ENCODE results near the gene HRAS.

The HRAS gene

DNA sequence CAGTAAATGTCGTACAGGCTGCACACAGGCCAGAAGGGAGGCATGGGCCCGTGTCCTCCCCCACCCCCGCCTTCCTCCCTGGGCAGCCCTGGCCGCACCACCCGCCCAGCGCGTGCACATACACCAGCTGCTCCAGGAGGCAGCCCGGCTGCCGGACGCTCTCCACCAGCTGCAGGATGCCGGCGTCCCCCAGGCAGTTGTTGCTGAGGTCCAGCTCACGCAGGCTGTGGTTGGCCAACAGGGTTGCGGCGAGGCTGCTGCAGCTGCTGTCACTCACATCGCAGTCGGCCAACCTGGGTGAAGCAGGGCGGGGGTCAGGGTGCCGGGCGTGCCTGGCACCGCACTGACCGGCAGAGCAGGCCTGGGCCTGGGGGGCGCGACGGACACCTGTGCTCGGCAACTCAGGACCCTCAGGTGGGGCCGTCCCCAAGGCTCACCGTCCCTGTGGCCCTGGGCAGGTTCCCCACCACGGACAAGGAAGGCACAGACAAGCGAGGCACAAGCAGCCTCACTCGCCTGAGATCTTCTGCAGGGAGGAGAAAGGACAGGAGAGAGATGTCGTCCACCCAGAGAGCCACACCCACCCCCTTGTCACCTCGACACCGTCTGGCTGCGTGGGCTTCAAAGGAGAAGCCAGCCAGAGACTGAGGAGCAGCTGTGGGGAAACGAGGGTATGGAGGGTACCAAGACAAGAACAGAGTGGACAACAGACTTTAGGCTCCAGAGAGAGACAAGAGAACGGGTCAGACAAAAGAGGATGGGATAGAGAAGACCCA, 40.4 kb downstream of the HRAS start:
- H3K4me3 ChIP-seq (replicated peaks; ENCODE audit: low read depth, low read length) = no peak overlapping the region
- TF ChIP-seq, protein P1, sequence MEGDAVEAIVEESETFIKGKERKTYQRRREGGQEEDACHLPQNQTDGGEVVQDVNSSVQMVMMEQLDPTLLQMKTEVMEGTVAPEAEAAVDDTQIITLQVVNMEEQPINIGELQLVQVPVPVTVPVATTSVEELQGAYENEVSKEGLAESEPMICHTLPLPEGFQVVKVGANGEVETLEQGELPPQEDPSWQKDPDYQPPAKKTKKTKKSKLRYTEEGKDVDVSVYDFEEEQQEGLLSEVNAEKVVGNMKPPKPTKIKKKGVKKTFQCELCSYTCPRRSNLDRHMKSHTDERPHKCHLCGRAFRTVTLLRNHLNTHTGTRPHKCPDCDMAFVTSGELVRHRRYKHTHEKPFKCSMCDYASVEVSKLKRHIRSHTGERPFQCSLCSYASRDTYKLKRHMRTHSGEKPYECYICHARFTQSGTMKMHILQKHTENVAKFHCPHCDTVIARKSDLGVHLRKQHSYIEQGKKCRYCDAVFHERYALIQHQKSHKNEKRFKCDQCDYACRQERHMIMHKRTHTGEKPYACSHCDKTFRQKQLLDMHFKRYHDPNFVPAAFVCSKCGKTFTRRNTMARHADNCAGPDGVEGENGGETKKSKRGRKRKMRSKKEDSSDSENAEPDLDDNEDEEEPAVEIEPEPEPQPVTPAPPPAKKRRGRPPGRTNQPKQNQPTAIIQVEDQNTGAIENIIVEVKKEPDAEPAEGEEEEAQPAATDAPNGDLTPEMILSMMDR (IDR thresholded peaks at IDR 0.05; ENCODE audit: low read length, missing control alignments) = no peak
- no peak for DNase-seq (ENCODE audit: low read depth)

DNA sequence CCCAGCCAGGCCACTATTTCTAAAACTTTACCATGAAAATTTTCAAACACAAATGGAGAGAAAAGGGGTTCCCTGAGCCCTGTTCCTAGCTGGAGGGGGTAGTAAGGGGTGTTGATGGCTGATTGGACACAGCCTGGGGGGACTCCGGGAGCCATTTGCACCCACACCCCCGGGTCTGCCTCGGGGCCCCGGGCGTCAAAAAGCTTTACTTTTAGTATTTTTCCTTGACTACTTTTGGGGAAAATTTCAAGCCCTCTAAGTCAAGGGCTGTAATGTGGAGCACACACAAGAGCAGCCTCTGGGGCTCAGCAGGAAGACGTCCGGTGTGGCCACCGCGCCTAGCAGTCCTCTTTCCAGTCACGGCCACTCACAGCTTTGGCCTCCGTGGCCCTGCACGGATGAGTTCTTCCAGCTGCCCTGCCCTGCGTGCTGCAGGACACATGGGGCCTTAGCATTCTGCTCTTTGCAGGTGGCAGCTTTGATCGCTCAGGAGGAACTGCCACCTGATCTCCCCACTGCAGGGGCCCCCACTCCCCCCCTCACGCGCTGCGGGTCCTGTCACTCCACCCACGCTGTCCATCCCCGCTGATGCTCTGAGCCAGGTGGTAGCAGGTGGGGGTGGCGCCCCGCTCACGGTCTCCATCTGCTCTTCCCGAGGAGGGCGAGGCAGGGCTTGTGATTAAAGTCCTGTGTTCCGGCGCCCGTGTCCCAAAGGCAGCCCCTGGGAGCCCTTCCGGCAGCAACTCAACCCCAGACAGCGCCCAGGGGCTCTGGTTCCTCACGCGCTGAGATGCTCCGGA, 42.7 kb downstream of the HRAS start:
- no peak for DNase-seq (ENCODE audit: low read depth)
- H3K4me3 ChIP-seq (replicated peaks; ENCODE audit: low read depth, low read length) = no peak overlapping the region
- TF ChIP-seq, protein P1 (IDR thresholded peaks at IDR 0.05; ENCODE audit: low read length, missing control alignments) = no peak

DNA sequence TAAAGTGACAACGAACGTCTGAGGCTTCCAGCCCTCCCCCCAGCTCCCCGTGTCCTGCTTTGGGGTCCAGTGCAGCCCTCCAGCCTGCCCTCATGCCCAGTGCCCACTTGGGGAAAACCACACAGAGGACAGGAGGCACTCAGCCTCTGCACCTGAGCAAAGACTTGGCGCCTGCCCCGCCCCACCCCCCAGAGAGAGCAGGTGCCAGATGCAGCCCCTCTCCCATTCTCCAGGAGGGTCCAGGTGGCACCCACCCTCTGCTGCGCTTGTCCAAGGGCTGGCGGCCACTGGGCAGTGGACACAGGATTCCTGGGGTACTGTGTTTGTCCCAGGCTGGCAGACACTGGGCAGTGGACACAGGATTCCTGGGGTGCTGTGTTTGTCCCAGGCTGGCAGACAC, 44.0 kb downstream of the HRAS start:
- no peak for DNase-seq (ENCODE audit: low read depth)
- no peak overlapping the region for H3K4me3 ChIP-seq (replicated peaks; ENCODE audit: low read depth, low read length)
- TF ChIP-seq, protein P1 (IDR thresholded peaks at IDR 0.05; ENCODE audit: low read length, missing control alignments) = no peak

DNA sequence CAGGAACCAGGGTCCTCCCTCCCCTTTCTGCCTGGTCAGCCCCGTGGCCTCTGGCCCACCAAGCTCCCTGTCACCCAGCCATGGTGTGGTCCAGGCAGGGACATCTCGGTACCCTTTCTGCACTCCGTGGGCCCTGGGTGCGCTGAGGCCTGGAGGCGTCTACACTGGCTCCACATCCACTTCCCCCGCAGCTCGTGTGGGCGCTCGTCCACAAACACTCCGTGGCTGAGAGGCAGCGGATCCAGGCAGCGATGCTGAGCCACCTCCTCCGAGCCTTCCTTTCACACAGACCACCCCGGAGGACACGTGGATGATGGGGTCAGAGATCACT, 44.5 kb downstream of the HRAS start:
- H3K4me3 ChIP-seq (replicated peaks; ENCODE audit: low read depth, low read length) = no peak overlapping the region
- TF ChIP-seq, protein P1 (IDR thresholded peaks at IDR 0.05; ENCODE audit: low read length, missing control alignments) = no peak
- DNase-seq (ENCODE audit: low read depth) = no peak

DNA sequence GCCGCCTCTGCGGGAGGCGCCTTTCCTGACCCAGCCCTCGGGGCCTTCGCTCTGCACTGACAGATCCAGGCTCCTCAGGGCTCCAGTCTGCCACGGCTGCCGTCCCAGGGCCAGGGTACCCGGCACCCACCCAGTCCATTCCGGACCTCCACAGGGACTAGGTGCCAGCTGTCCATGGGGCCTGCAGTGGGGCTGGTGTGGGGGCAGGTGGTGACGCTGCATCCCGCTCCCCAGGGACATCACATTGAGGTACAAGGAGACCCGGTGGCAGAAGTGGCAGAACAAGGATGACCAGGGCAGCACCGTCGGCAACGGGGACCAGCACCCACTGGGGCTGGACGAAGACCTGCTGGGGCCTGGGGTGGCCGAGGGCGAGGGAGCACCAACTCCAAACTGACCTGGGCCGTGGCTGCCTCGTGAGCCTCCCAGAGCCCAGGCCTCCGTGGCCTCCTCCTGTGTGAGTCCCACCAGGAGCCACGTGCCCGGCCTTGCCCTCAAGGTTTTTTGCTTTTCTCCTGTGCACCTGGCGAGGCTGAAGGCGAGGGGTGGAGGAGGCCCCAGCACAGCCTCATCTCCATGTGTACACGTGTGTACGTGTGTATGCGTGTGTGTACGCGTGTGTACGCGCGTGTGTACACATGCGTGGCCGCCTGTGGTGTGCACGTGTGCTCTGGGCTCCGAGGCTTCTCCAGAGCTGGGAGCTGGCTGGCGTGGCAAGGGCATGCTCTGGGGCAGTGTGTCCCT, 45.0 kb downstream of the HRAS start:
- H3K4me3 ChIP-seq (replicated peaks; ENCODE audit: low read depth, low read length) = no peak overlapping the region
- TF ChIP-seq, protein P1 (IDR thresholded peaks at IDR 0.05; ENCODE audit: low read length, missing control alignments) = no peak
- DNase-seq (ENCODE audit: low read depth) = no peak

DNA sequence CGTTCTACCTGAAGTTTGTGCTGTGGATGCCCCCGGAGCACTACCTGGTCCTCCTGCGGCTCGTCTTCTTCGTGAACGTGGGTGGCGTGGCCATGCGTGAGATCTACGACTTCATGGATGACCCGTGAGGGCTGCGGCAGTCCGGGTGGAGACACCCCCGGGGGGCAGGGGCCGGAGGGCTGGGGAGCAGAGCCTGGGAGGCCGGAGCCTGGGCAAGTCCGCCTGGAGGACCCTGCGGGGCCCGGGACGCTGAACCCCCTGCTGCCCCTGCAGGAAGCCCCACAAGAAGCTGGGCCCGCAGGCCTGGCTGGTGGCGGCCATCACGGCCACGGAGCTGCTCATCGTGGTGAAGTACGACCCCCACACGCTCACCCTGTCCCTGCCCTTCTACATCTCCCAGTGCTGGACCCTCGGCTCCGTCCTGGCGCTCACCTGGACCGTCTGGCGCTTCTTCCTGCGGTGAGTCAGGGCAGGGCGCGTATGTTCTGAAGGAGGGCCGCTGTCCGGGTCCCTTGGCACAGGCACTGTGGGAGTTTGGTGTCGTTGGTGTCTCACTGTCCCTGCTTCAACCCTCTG, 45.7 kb downstream of the HRAS start:
- no peak for DNase-seq (ENCODE audit: low read depth)
- TF ChIP-seq, protein P1 (IDR thresholded peaks at IDR 0.05; ENCODE audit: low read length, missing control alignments) = no peak
- no peak overlapping the region for H3K4me3 ChIP-seq (replicated peaks; ENCODE audit: low read depth, low read length)
